B cell (primary cell): Measurements from ENCODE around the gene CLEC4M. TPM values are rescaled to one million over a fixed set of nuclear protein-coding genes. Genes with fewer than 3 reads are reported as not detected.

Experiments used
- ATAC-seq: fragments of 200-7000 bp; cut with Tn5 transposase; one replicate; pipeline ENCODE4 v1.10.0; 2021; ENCODE audit warnings: low read depth, mild to moderate bottlenecking, moderate number of reproducible peaks, moderate library complexity
- CTCF ChIA-PET: fragments of 350-600 bp; sonication (Branson Sonifier 250); formaldehyde crosslinking; loops from one replicate; lab custom pipeline; 2021; ENCODE audit warnings: antibody characterized with exemption, inconsistent platforms; lab: Charles Lee
- POLR2A ChIA-PET: fragments of 350-600 bp; sonication (Branson Sonifier 250); formaldehyde crosslinking; loops from one replicate; lab custom pipeline; 2021; ENCODE audit warnings: antibody characterized with exemption; lab: Charles Lee
- DNase-seq: peaks from one replicate; pipeline ENCODE4 v3.0.0; 2013
- H2AFZ ChIP-seq: 2 replicates; pipeline ENCODE4 v1.6.1; 2012; ENCODE audit warnings: mild to moderate bottlenecking, low read depth, low read length; ENCODE audit not compliant: insufficient read depth, poor library complexity, severe bottlenecking
- H3K27ac ChIP-seq, 2 donors: 1 replicate in 1 of 2; 2 replicates in 1 of 2; pipeline ENCODE4 v1.5.1; 2012 to 2013; ENCODE audit warnings: low read length in 2 of 2, mild to moderate bottlenecking in 2 of 2, moderate library complexity in 1 of 2
- H3K27me3 ChIP-seq, 4 experiments: fragments of 200-600 bp in 1 of 4; sonication (generic) in 1 of 4; replicated peaks in 1 of 4; 1 replicate in 2 of 4; 2 replicates in 2 of 4; pipeline versions ENCODE4 v1.6.1 to v1.7.0; 2013 to 2016; ENCODE audit warnings: low read length in 3 of 4, mild to moderate bottlenecking in 2 of 4, mixed read lengths in 1 of 4, moderate library complexity in 1 of 4; ENCODE audit not compliant: insufficient read depth in 4 of 4, control insufficient read depth in 3 of 4; ENCODE audit errors: control extremely low read depth in 1 of 4
- H3K36me3 ChIP-seq, 2 experiments: replicated peaks in 1 of 2; 1 replicate in 1 of 2; 2 replicates in 1 of 2; pipeline versions ENCODE4 v1.6.1 to v1.7.1; 2013; ENCODE audit warnings: low read length in 1 of 2; ENCODE audit not compliant: insufficient read depth in 2 of 2, control insufficient read depth in 1 of 2; ENCODE audit errors: control extremely low read depth in 1 of 2, extremely low read depth in 1 of 2
- H3K4me1 ChIP-seq, 2 donors: fragments of 200-600 bp in 1 of 2; sonication (generic) in 1 of 2; 1 replicate in 1 of 2; 2 replicates in 1 of 2; pipeline versions ENCODE4 v1.5.1 to v1.6.1; 2013 to 2017; ENCODE audit warnings: low read length in 2 of 2; ENCODE audit not compliant: control insufficient read depth in 2 of 2, insufficient read depth in 2 of 2
- H3K4me2 ChIP-seq: replicated peaks from 2 replicates; pipeline ENCODE3; 2012; ENCODE audit warnings: mild to moderate bottlenecking, low read depth, low read length; ENCODE audit not compliant: poor library complexity, severe bottlenecking
- H3K4me3 ChIP-seq, 5 experiments: fragments of 200-600 bp in 1 of 5; sonication (generic) in 1 of 5; 1 replicate in 3 of 5; 2 replicates in 2 of 5; pipeline versions ENCODE4 v1.5.1 to v1.7.0; 2011 to 2016; ENCODE audit warnings: low read length in 4 of 5, mild to moderate bottlenecking in 4 of 5, low read depth in 2 of 5, control low read depth in 1 of 5, moderate library complexity in 1 of 5; ENCODE audit not compliant: insufficient read depth in 1 of 5; ENCODE audit errors: control extremely low read depth in 1 of 5, extremely low read depth in 1 of 5
- H3K79me2 ChIP-seq: fragments of 200-600 bp; sonication (generic); one replicate; pipeline ENCODE4 v1.6.0; 2016; ENCODE audit warnings: low read length; ENCODE audit not compliant: control insufficient read depth, insufficient read depth
- H3K9ac ChIP-seq: fragments of 200-600 bp; sonication (generic); 2 replicates; pipeline ENCODE4 v1.6.1; 2017; ENCODE audit warnings: mild to moderate bottlenecking, low read length, moderate library complexity
- H3K9me3 ChIP-seq, 3 donors: one replicate each; pipeline versions ENCODE4 v1.6.1 to v1.7.1; 2013; ENCODE audit warnings: low read length in 2 of 3; ENCODE audit not compliant: control insufficient read depth in 2 of 3, insufficient read depth in 1 of 3; ENCODE audit errors: control extremely low read depth in 1 of 3
- H4K20me1 ChIP-seq: 2 replicates; pipeline ENCODE4 v1.6.0; 2012; ENCODE audit warnings: mild to moderate bottlenecking, low read length; ENCODE audit not compliant: insufficient read depth, control insufficient read depth, poor library complexity, severe bottlenecking
- H3K27ac Mint-ChIP-seq: one replicate; pipeline ENCODE4 v1.8.0; 2021; ENCODE audit warnings: mixed read lengths
- H3K27me3 Mint-ChIP-seq: one replicate; pipeline ENCODE4 v1.8.0; 2021; ENCODE audit warnings: mixed read lengths
- H3K4me1 Mint-ChIP-seq: one replicate; pipeline ENCODE4 v1.8.0; 2021; ENCODE audit warnings: mixed read lengths
- H3K4me3 Mint-ChIP-seq: one replicate; pipeline ENCODE4 v1.8.0; 2021; ENCODE audit warnings: mixed read lengths
- H3K9me3 Mint-ChIP-seq: one replicate; pipeline ENCODE4 v1.8.0; 2022; ENCODE audit warnings: mixed read lengths; ENCODE audit not compliant: insufficient read depth
- CTCF ChIP-seq: fragments of 200-600 bp; IDR thresholded peaks from one replicate; pipeline ENCODE4 v1.8.0; 2022; ENCODE audit warnings: antibody characterized with exemption, mild to moderate bottlenecking
- EZH2 ChIP-seq: IDR thresholded peaks from 2 replicates; pipeline ENCODE4 v1.6.1; 2012; ENCODE audit warnings: borderline replicate concordance, low read depth, mild to moderate bottlenecking, moderate library complexity, low read length; ENCODE audit not compliant: insufficient read depth, poor library complexity, severe bottlenecking
- WGBS: methylation state at CpG from one replicate; pipeline ENCODE4 v1.1.5; 2013; ENCODE audit warnings: missing lambda C conversion rate; ENCODE audit not compliant: insufficient coverage; 5-methylcytosine and 5-hydroxymethylcytosine counted together
- intact Hi-C: fragments of 100-400 bp; cut with micrococcal nuclease; formaldehyde crosslinking; loops from one replicate; pipeline ENCODE4 v1.10.0; 2022
- polyA plus RNA-seq: library from polyadenylated mRNA; depleted of rRNA; stranded (reverse); fragments of >200 nt; gene quantifications from 2 replicates; pipeline ENCODE4 v1.2.3, GENCODE V29; 2012
- total RNA-seq, 2 donors: library from RNA; stranded (reverse); fragments of 120-200 nt in 1 of 2; gene quantifications; 1 replicate in 1 of 2; 2 replicates in 1 of 2; pipeline versions ENCODE4 v1.2.3 to v1.2.4, GENCODE V29; 2013 to 2022

The CLEC4M gene
- total and polyA plus RNA-seq, 2 donors (not counting 1 experiment from before 2014, with no cell fraction given), result 0.10 to 0.52 TPM

GRCh38 chr19:7730286-7731217, 32.5 kb upstream of the CLEC4M start:
- Mint-ChIP-seq H3K27ac (no peak overlapping the region), H3K27me3 (peaks cover 27% of the 10 kb centered on the region), H3K4me3 (peak overlapping the region; percentile 83), H3K4me1 (peaks cover 34% of the 10 kb centered on the region), H3K9me3 (no peaks in the 10 kb centered on the region)
- ATAC-seq, result peak; percentile 21
- Histone ChIP-seq H4K20me1 (no peaks in the 10 kb centered on the region), H2AFZ (peak overlapping the region; percentile 70), H3K79me2 (no peaks in the 10 kb centered on the region), H3K9ac (peak overlapping the region; percentile 53), H3K9me3 (peaks cover 0 to 24% (median 0%) of the 10 kb centered on the region in 3 donors), H3K27ac (no peak overlapping the region), H3K27me3 (peaks cover 0 to 40% (median 20%) of the 10 kb centered on the region in 4 experiments), H3K4me3 (peak overlapping the region in 4 of 5 experiments; percentile 35 to 51 (median 45)), H3K4me2 (peak overlapping the region; percentile 77), H3K4me1 (peaks cover 27 to 40% of the 10 kb centered on the region in 2 donors), H3K36me3 (no peaks in the 10 kb centered on the region)
- TF ChIP-seq CTCF (no peak), EZH2 (no peak)
- intact Hi-C loops, result no loop called here
- CTCF ChIA-PET, result interaction anchor here (0.9 kb wide), 1 partner anchor 17 kb away, joined by 3 read pairs; the partner anchor contains the start of gene CD209
- POLR2A ChIA-PET, result interaction anchor here (0.6 kb wide), 1 partner anchor 1147 kb away, joined by 3 read pairs; no protein-coding TSS in a partner anchor
- 9% methylated on average over 75 of the region's 78 CpGs for WGBS
- DNase-seq, result no peak

- Histone ChIP-seq H3K27me3 (peaks cover 0 to 40% (median 20%) of the 10 kb centered on the region in 4 experiments), H4K20me1 (no peaks in the 10 kb centered on the region), H3K4me3 (no peak overlapping the region), H3K79me2 (no peaks in the 10 kb centered on the region), H3K9ac (peak overlapping the region; percentile 53), H3K4me1 (peaks cover 27 to 40% of the 10 kb centered on the region in 2 donors), H3K9me3 (peaks cover 0 to 24% (median 0%) of the 10 kb centered on the region in 3 donors), H3K27ac (no peak overlapping the region), H2AFZ (no peak overlapping the region), H3K4me2 (peak overlapping the region; percentile 77), H3K36me3 (no peaks in the 10 kb centered on the region)
- POLR2A ChIA-PET, result interaction anchor here (0.6 kb wide), 1 partner anchor 1148 kb away, joined by 3 read pairs; no protein-coding TSS in a partner anchor
- DNase-seq, result no peak
- TF ChIP-seq EZH2 (no peak), CTCF (no peak)
- Mint-ChIP-seq H3K27ac (no peak overlapping the region), H3K4me1 (peaks cover 34% of the 10 kb centered on the region), H3K9me3 (no peaks in the 10 kb centered on the region), H3K27me3 (peaks cover 27% of the 10 kb centered on the region), H3K4me3 (no peak overlapping the region)
- CTCF ChIA-PET, result no interaction called here
- 73% methylated on average over 39 of the region's 39 CpGs for WGBS
- intact Hi-C loops, result no loop called here
- no peak for ATAC-seq
Measured at GRCh38 chr19:7731218-7731595, 31.8 kb upstream of the CLEC4M start.
